ENCODE data around the gene FURIN. TPM values are rescaled to one million over a fixed set of nuclear protein-coding genes. Genes with fewer than 3 reads are reported as not detected.
"Not testable (repeated sequence)": the region's sequence is repeated elsewhere in the genome, so short reads cannot be mapped to it uniquely, and the experiment has no call there.

Gene FURIN
- total RNA-seq, 1 experiment from 2014 or later: 60.0 TPM

DNA sequence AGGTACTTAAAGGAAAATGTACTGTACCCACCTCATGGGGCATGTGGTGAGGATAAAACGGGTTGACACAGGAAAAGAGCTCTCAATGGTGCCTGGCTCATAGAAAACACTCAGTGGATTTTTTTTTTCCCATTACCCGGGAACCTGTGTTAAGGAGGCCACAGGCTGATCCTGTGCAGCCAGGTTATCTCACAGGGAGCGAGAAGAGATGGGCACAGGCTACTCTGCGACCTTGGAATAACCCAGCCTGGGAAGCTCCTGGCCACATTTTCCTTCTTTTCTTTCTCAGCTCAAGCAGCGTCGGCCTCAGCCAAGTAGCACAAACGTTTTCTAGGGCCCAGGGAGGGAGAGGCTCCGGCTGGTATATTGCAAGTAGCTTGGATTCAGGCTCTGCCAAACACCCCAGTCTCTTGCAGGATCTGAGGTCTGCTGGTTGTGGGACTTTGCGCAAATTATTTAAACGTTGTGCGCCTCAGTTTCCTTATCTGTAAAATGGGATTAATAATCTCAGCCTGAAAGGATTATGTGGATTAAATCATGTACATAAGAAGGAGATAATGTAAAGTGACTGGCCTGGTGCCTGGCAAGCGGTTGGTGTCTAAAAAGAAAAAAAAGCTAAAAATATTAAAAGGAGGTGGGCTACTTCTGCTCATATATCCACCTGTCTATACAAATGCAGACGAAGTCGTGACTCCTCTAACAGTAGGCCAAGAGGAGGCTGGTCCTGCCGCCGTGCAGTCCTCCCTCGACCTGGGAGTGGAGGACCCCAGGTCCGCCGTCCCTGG, 2.2 kb downstream of the FURIN start:
- peak; percentile 39 for DNase-seq (ENCODE audit: low spot score)

- no peak for DNase-seq (ENCODE audit: low spot score)
Measured at GRCh38 chr15:90871139-90871715, 2.8 kb downstream of the FURIN start.

DNA sequence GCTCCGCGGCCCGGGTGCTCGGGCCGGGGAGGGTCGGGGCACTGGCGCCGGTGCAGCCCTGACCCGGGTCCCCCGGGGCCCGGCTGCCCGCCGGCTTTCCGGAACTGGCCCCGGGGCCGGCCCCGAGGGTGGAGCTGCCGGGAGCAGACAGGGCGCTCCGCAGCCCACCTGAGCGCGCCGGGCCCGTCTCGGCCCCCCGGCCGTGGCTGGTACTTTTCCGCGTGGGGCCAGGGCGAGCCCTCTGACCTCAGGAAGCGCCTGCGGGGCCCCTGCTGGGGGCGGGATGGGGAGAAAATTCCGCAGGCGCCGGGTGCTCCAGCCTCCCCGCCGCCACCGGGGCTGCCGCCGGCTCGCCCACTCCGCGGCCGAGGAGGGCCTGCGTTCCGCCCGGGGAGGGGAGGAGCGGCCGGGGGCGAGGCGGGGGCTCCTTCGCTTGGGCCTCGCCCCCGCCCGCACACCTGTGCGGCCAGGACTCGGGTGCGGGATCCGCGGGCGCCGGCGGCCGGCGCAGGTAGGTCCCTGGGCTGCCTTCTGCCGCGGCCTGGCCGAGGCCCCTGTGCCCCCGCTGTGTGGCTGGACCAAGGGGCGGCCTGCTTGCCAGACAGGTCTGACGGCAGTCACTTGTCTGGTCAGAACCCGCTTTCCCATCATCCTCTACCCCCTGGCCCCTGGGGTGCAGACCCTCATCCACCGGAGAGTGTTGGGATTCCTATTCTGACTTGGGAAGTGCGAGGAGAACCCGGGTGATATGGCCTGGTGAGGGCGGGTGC, 3.5 kb downstream of the FURIN start:
- no peak for DNase-seq (ENCODE audit: low spot score)

GRCh38 chr15:90872486-90873184, 4.2 kb downstream of the FURIN start:
- DNase-seq (ENCODE audit: low spot score): peak; percentile 86

DNA sequence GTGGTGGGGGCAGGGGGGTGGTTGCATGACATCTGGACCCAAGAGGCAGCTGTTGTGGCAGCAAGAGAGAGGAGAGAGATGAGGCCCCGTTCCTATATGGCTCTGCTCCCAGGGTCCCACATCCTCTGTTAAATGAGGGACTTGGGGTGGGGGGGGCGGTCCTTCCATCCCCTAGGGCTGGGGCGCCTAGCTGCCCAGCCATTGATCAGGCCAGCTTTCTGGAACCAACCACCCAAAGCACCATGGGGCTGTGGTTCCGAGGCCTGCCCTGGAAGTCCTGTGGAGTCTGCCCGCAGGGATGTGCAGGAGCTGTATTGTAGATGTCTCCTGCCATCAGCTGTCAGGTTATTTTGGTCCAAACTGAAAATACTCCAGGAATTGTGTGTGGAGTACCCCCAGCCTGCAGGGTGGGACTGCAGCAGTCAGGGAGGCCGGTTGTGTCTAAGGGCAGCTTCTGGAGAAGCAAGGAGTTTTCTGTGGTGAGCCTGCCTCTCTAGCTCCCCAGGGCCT, 5.2 kb downstream of the FURIN start:
- DNase-seq (ENCODE audit: low spot score): no peak

DNA sequence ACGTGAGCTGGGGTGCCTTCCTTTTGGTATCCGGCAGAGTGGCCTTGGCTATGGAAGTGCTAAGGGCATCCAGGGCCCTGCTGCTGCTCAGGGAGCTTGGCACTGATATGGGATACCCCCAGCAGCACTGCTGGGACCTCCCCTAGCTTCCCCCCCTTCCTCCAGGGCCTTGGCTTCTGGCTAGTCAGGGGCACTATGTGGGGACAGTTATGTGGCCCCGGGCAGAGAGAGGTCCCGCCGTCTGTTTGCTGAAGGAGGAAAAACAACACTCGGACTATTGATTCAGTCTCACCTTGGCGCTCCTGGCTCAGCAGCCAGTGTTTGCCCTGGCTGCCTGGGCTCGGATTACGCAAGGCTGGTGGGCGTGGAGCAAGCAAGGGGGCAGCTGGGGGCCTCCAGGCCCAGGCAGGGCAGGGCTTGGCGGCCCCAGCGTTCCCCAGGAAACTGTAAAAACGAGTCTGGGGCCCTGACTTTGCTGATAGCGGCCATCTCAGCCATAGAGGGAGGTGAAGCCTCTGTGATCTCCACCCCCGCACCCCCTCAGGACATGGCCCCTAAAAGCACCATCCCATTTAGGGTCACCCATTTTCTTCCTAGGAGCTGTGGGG, 5.7 kb downstream of the FURIN start:
- DNase-seq (ENCODE audit: low spot score): no peak

- not testable (repeated sequence) for DNase-seq (ENCODE audit: low spot score)
Measured at GRCh38 chr15:90874986-90875385, 6.6 kb downstream of the FURIN start.

- DNase-seq (ENCODE audit: low spot score): no peak
Measured at GRCh38 chr15:90875549-90875981, 7.2 kb downstream of the FURIN start.

DNA sequence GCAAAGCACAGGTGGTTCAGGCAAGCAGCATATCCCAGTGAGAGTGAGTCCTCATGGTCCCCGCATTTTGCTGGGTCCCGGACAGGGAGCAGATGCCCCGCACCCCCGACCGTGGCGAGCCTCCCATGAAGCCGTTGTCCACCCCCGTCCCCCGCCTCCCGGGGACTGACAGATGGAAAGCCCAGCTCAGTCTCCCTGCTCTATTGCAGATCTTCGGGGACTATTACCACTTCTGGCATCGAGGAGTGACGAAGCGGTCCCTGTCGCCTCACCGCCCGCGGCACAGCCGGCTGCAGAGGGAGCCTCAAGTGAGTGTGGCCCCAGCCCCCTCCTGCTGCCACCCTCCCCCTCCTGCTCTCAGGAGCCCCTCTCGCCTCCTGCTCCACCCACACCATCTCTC, 7.7 kb downstream of the FURIN start:
- DNase-seq (ENCODE audit: low spot score): no peak

- no peak for DNase-seq (ENCODE audit: low spot score)
Measured at GRCh38 chr15:90876512-90877170, 8.3 kb downstream of the FURIN start.

DNA sequence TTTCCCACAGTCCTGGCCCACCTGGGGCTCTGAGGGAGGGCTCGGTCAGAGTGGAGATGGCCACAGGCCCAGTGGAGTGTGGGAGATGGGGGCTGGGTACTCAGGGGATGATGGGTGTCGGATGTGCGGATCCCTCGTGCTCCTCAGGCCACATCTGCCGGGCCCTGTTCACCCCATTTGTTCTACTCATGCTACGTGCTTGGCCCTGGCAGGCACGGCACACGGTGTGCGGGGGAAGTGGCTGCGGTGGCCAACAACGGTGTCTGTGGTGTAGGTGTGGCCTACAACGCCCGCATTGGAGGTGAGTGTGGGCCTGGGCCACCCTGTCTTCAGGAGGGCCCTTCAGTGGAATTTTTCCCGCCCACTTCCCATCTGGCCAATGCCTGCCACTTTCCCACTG, 8.9 kb downstream of the FURIN start:
- DNase-seq (ENCODE audit: low spot score): no peak

DNA sequence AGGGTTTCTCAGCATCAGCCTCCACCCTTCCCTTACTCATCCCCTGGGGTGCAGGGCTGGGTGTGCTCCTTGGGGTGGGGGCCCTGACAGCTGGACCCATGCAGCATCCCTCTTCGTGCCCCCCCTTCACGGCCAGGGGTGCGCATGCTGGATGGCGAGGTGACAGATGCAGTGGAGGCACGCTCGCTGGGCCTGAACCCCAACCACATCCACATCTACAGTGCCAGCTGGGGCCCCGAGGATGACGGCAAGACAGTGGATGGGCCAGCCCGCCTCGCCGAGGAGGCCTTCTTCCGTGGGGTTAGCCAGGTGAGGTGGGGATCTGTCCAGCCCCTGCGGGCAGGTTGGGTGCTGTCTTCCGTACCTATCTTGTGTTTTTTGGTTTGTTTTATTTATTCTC, 9.6 kb downstream of the FURIN start:
- DNase-seq (ENCODE audit: low spot score): no peak

DNA sequence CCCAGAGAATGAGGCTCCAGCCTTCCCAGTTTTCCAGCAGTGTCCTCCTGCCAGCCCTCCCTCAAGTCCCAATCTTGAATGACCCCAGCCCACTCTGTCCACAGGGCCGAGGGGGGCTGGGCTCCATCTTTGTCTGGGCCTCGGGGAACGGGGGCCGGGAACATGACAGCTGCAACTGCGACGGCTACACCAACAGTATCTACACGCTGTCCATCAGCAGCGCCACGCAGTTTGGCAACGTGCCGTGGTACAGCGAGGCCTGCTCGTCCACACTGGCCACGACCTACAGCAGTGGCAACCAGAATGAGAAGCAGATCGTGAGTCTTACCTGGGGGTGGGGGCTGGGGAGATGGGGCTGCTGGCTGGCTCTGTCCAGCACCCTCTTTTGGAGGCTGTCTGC, 10.3 kb downstream of the FURIN start:
- DNase-seq (ENCODE audit: low spot score): no peak

GRCh38 chr15:90879730-90880366, 11.5 kb downstream of the FURIN start:
- DNase-seq (ENCODE audit: low spot score): no peak

DNA sequence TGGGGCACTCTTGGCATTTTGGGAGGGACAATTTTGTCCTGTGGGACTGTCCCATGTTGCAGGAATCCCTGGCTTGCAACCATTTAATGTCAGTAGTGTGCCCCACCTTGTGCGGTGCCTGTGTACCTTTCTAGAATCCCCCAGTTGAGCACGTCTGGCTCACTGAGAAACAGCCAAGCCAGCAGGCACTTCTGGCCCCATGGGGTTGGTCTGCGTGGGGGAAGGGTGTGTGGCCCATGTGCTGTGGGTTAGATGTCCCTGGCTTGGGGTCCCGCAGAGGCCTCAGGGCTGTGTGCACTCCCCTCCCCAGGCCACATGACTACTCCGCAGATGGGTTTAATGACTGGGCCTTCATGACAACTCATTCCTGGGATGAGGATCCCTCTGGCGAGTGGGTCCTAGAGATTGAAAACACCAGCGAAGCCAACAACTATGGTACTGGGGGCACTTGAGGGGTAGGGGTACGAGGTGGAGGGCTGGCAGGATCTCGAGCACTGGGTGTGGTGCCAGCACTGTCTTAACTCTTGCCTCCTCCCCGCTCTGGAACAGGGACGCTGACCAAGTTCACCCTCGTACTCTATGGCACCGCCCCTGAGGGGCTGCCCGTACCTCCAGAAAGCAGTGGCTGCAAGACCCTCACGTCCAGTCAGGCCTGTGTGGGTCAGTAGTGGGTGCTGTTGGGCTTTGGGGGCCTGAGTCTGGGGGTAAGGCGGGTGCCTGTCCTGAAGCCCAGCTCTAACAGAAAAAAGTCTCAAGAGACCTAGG, 12.2 kb downstream of the FURIN start:
- no peak for DNase-seq (ENCODE audit: low spot score)

GRCh38 chr15:90881181-90881977, 13.0 kb downstream of the FURIN start:
- DNase-seq (ENCODE audit: low spot score): no peak

- DNase-seq (ENCODE audit: low spot score): no peak
Measured at GRCh38 chr15:90881978-90882721, 13.8 kb downstream of the FURIN start.
